Inflammatory macrophage treated with lipopolysaccharide for 4 hours (primary cell): Measurements from ENCODE around the gene HBS1L.

Experiments
- DNase-seq: peaks from one replicate; pipeline ENCODE4 v3.0.0-alpha.2; 2020

Gene HBS1L

GRCh38 chr6:135033238-135033637 is 21.4 kb downstream of the HBS1L start:
- DNase-seq, result no peak

GRCh38 chr6:135030532-135031178 is 24.0 kb downstream of the HBS1L start:
- DNase-seq, result no peak

- DNase-seq, result no peak
Measured at GRCh38 chr6:135030056-135030473, 24.6 kb downstream of the HBS1L start.

GRCh38 chr6:135025775-135026174 is 28.8 kb downstream of the HBS1L start:
- DNase-seq, result no peak

GRCh38 chr6:135025175-135025574 is 29.4 kb downstream of the HBS1L start:
- no peak for DNase-seq

- DNase-seq, result no peak
Measured at GRCh38 chr6:135022050-135022697, 32.4 kb downstream of the HBS1L start.

GRCh38 chr6:135021310-135022049 is 33.1 kb downstream of the HBS1L start:
- DNase-seq, result no peak

- peak; percentile 83 for DNase-seq
Measured at GRCh38 chr6:135018941-135019340, 35.7 kb downstream of the HBS1L start.

GRCh38 chr6:135018052-135018451 is 36.6 kb downstream of the HBS1L start:
- no peak for DNase-seq

GRCh38 chr6:135014353-135014832 is 40.2 kb downstream of the HBS1L start:
- no peak for DNase-seq

GRCh38 chr6:135013211-135013610 is 41.4 kb downstream of the HBS1L start:
- no peak for DNase-seq

- no peak for DNase-seq
Measured at GRCh38 chr6:135012764-135013163, 41.9 kb downstream of the HBS1L start.

- no peak for DNase-seq
Measured at GRCh38 chr6:135012349-135012748, 42.3 kb downstream of the HBS1L start.

GRCh38 chr6:135008941-135009290 is 45.7 kb downstream of the HBS1L start:
- DNase-seq, result no peak

GRCh38 chr6:135008072-135008940 is 46.3 kb downstream of the HBS1L start:
- no peak for DNase-seq

GRCh38 chr6:135006386-135006914 is 48.2 kb downstream of the HBS1L start:
- no peak for DNase-seq

GRCh38 chr6:135004399-135004798 is 50.2 kb downstream of the HBS1L start:
- peak; percentile 40 for DNase-seq

GRCh38 chr6:135002974-135003703 is 51.5 kb downstream of the HBS1L start:
- DNase-seq, result no peak

- peak; percentile 13 for DNase-seq
Measured at GRCh38 chr6:135002229-135002844, 52.3 kb downstream of the HBS1L start.

GRCh38 chr6:134999107-134999506 is 55.5 kb downstream of the HBS1L start:
- DNase-seq, result no peak
